Fibroblast of lung (primary cell): ENCODE data around the gene ANKRD33. TPM values are rescaled to one million over a fixed set of nuclear protein-coding genes. Genes with fewer than 3 reads are reported as not detected.

Source experiments
- DNase-seq, 2 donors: peaks; one replicate each; pipeline versions ENCODE4 v3.0.0 to v3.0.0-alpha.2; 2010; ENCODE audit warnings: low read depth in 2 of 2
- H2AFZ ChIP-seq: 2 replicates; pipeline ENCODE4 v1.5.1; 2012; ENCODE audit warnings: low read length, control low read depth, inconsistent platforms
- H3K27ac ChIP-seq: 2 replicates; pipeline ENCODE4 v1.5.1; 2011; ENCODE audit warnings: low read length, control low read depth; ENCODE audit not compliant: insufficient read depth
- H3K27me3 ChIP-seq: 2 replicates; pipeline ENCODE4 v1.5.1; 2011; ENCODE audit warnings: mild to moderate bottlenecking, low read length; ENCODE audit not compliant: control insufficient read depth, insufficient read depth
- H3K36me3 ChIP-seq: 2 replicates; pipeline ENCODE4 v1.5.1; 2011; ENCODE audit warnings: low read length; ENCODE audit not compliant: control insufficient read depth, insufficient read depth
- H3K4me1 ChIP-seq: 2 replicates; pipeline ENCODE4 v1.5.1; 2011; ENCODE audit warnings: low read length; ENCODE audit not compliant: control insufficient read depth, insufficient read depth; ENCODE audit errors: extremely low read depth
- H3K4me2 ChIP-seq: 2 replicates; pipeline ENCODE4 v1.5.1; 2011; ENCODE audit warnings: low read length, control low read depth; ENCODE audit not compliant: insufficient read depth; ENCODE audit errors: extremely low read depth
- H3K4me3 ChIP-seq, 4 experiments: fragments of 200-600 bp in 1 of 4; sonication (generic) in 1 of 4; replicated peaks in 1 of 4; 2 replicates each; pipeline ENCODE4 v1.5.1; 2011 to 2016; ENCODE audit warnings: low read length in 4 of 4, low read depth in 3 of 4, mild to moderate bottlenecking in 3 of 4, control low read depth in 2 of 4, inconsistent platforms in 1 of 4, mixed read lengths in 1 of 4; ENCODE audit not compliant: insufficient read depth in 1 of 4; ENCODE audit errors: control extremely low read depth in 1 of 4
- H3K79me2 ChIP-seq: 2 replicates; pipeline ENCODE4 v1.5.1; 2012; ENCODE audit warnings: mild to moderate bottlenecking, low read length, inconsistent platforms; ENCODE audit not compliant: control insufficient read depth, insufficient read depth
- H3K9ac ChIP-seq: 2 replicates; pipeline ENCODE4 v1.5.1; 2011; ENCODE audit warnings: mild to moderate bottlenecking, low read length, control low read depth; ENCODE audit not compliant: insufficient read depth
- H3K9me3 ChIP-seq: 2 replicates; pipeline ENCODE4 v1.5.1; 2012; ENCODE audit warnings: low read depth, low read length; ENCODE audit not compliant: control insufficient read depth, insufficient read depth
- H4K20me1 ChIP-seq: 2 replicates; pipeline ENCODE4 v1.5.1; 2011; ENCODE audit warnings: low read length; ENCODE audit not compliant: control insufficient read depth, insufficient read depth; ENCODE audit errors: extremely low read depth
- EZH2 ChIP-seq: IDR thresholded peaks from 2 replicates; pipeline ENCODE4 v1.5.1; 2012; ENCODE audit warnings: low read length, control low read depth, mild to moderate bottlenecking; ENCODE audit errors: missing control alignments
- polyA plus RNA-seq, 2 donors: library from polyadenylated mRNA; depleted of rRNA in 1 of 2; stranded (reverse) in 1 of 2; unstranded in 1 of 2; fragments of >200 nt; gene quantifications; 2 replicates each; pipeline ENCODE4 v1.2.1, GENCODE V29; 2011 to 2012; ENCODE audit warnings: missing spikeins in 1 of 2
- total RNA-seq: library from RNA; depleted of rRNA; stranded (reverse); fragments of >200 nt; gene quantifications from 2 replicates; pipeline ENCODE4 v1.2.1, GENCODE V29; 2014
- TF ChIP-seq, protein P1 (sequence below), 2 donors: IDR thresholded peaks in 1 of 2; conservative IDR thresholded peaks in 1 of 2; 1 replicate in 1 of 2; 2 replicates in 1 of 2; pipeline ENCODE4 v1.5.1; 2011 to 2012; ENCODE audit warnings: low read length in 2 of 2, control low read depth in 1 of 2, inconsistent platforms in 1 of 2, low read depth in 1 of 2, mild to moderate bottlenecking in 1 of 2

ANKRD33 gene
- total and polyA plus RNA-seq, 2 donors (not counting 1 experiment from before 2014, with no cell fraction given): under 0.01 TPM; not detected in 1

DNA sequence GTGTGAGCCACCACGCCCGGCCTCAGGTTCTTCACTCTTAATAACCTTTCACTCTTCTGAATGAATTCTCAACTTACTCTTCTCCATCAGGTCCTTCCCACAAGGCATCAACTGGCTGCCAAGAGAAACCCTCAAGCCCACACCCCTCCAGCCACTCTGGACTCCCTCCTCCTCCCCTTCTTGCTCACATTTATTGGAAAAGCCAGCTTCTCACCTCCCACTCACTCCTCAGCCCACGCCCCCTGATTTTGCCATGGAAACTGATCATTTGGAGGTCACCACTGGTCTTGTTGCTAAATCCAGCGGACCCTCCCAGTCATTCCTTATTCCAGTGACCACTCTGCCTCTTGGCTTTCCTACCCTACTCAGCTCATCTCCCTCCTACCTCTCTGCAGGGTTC lies 46.2 kb downstream of the ANKRD33 start:
- Histone ChIP-seq H3K9me3 (no peaks in the 10 kb centered on the region), H3K27me3 (peaks cover 3% of the 10 kb centered on the region), H3K4me1 (no peaks in the 10 kb centered on the region), H3K36me3 (no peaks in the 10 kb centered on the region), H3K4me3 (no peak overlapping the region), H4K20me1 (no peaks in the 10 kb centered on the region), H3K4me2 (no peak overlapping the region), H3K79me2 (no peaks in the 10 kb centered on the region), H3K9ac (no peak overlapping the region), H3K27ac (no peak overlapping the region), H2AFZ (no peak overlapping the region)
- no peak for TF ChIP-seq EZH2
- TF ChIP-seq, protein P1, sequence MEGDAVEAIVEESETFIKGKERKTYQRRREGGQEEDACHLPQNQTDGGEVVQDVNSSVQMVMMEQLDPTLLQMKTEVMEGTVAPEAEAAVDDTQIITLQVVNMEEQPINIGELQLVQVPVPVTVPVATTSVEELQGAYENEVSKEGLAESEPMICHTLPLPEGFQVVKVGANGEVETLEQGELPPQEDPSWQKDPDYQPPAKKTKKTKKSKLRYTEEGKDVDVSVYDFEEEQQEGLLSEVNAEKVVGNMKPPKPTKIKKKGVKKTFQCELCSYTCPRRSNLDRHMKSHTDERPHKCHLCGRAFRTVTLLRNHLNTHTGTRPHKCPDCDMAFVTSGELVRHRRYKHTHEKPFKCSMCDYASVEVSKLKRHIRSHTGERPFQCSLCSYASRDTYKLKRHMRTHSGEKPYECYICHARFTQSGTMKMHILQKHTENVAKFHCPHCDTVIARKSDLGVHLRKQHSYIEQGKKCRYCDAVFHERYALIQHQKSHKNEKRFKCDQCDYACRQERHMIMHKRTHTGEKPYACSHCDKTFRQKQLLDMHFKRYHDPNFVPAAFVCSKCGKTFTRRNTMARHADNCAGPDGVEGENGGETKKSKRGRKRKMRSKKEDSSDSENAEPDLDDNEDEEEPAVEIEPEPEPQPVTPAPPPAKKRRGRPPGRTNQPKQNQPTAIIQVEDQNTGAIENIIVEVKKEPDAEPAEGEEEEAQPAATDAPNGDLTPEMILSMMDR (conservative IDR thresholded peaks at IDR 0.05 in 1 of 2, IDR thresholded peaks at IDR 0.05 in 1 of 2; ENCODE audit: low read depth in 1 of 2, low read length in 2 of 2): no peak
- no peak for DNase-seq

DNA sequence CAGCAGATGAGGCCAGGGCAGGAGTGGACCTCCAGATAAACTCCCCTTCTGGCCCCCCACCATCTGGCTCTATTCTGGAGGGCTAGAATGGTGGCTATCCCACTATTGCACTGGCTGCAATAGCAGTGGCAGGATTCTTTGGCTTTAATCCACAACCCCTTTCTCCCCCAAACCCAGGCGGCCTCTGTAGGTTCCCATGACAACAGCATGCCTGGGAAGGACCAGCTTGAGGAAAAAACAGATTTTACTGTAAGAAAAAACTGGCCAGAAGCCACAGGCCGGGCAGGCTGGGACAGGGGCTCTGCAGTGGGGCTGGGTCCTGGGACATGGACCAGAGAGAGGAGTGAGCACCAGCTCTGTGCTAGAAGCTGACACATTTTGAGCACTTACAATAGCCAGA lies 50.0 kb downstream of the ANKRD33 start:
- peaks cover 3% of the 10 kb centered on the region for H3K4me1 ChIP-seq
- no peaks in the 10 kb centered on the region for H3K36me3 ChIP-seq
- peaks cover 3% of the 10 kb centered on the region for H3K27me3 ChIP-seq
- DNase-seq: no peak
- H3K4me3 ChIP-seq: no peak overlapping the region
- no peaks in the 10 kb centered on the region for H3K79me2 ChIP-seq
- H3K9me3 ChIP-seq: no peaks in the 10 kb centered on the region
- no peak overlapping the region for H3K4me2 ChIP-seq
- H3K27ac ChIP-seq: no peak overlapping the region
- H3K9ac ChIP-seq: no peak overlapping the region
- no peaks in the 10 kb centered on the region for H4K20me1 ChIP-seq
- H2AFZ ChIP-seq: no peak overlapping the region
- TF ChIP-seq EZH2: no peak
- TF ChIP-seq, protein P1 (conservative IDR thresholded peaks at IDR 0.05 in 1 of 2, IDR thresholded peaks at IDR 0.05 in 1 of 2; ENCODE audit: low read depth in 1 of 2, low read length in 2 of 2): no peak

DNA sequence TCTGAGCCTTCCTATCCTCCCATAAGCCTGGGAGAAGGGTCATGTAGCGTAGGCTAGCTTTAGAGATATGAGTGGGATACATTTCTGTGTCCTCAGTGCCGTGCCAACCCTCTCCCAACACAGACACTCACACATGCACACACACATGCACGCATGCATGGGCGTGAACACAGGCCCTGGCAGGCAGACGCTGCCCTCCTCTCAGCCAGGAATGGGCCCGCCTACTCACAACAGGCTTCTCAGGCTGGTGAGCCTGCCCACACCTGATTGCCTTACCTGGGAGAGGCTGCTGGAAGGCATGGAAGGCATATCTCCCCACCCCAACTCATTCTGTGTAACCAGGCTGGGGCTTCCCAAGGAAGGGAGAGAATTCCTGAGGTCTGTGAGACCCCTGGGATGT lies 50.8 kb downstream of the ANKRD33 start:
- Histone ChIP-seq H3K27ac (no peak overlapping the region), H3K79me2 (no peaks in the 10 kb centered on the region), H3K36me3 (no peaks in the 10 kb centered on the region), H4K20me1 (no peaks in the 10 kb centered on the region), H3K9ac (no peak overlapping the region), H3K4me3 (no peak overlapping the region), H3K27me3 (peaks cover 3% of the 10 kb centered on the region), H3K4me1 (peaks cover 3% of the 10 kb centered on the region), H3K4me2 (no peak overlapping the region), H2AFZ (no peak overlapping the region), H3K9me3 (no peaks in the 10 kb centered on the region)
- no peak for TF ChIP-seq EZH2
- TF ChIP-seq, protein P1 (conservative IDR thresholded peaks at IDR 0.05 in 1 of 2, IDR thresholded peaks at IDR 0.05 in 1 of 2; ENCODE audit: low read depth in 1 of 2, low read length in 2 of 2): no peak
- DNase-seq: no peak
